GM10266 (cell line): ENCODE results near the gene TANC1.

Experiments
- DNase-seq: peaks from one replicate; pipeline ENCODE4 v3.0.0; 2012; ENCODE audit errors: extremely low spot score
- CTCF ChIP-seq: IDR thresholded peaks from 2 replicates; pipeline ENCODE4 v1.5.1; 2012; ENCODE audit warnings: mild to moderate bottlenecking, low read depth; ENCODE audit not compliant: control insufficient read depth, insufficient read depth; ENCODE audit errors: missing control alignments

TANC1 gene

GRCh38 chr2:159224061-159224813 lies 255.8 kb downstream of the TANC1 start:
- TF ChIP-seq CTCF, result no peak

GRCh38 chr2:159225025-159226016 lies 256.9 kb downstream of the TANC1 start:
- TF ChIP-seq CTCF, result no peak
- no peak for DNase-seq

More at GRCh38 chr2:159224061-159224813, 255.8 kb downstream of the TANC1 start:
- DNase-seq, result no peak

GRCh38 chr2:159226059-159226461 lies 257.6 kb downstream of the TANC1 start:
- no peak for TF ChIP-seq CTCF
- no peak for DNase-seq

- DNase-seq, result no peak
- TF ChIP-seq CTCF, result no peak
Observed at GRCh38 chr2:159226608-159227385, 258.4 kb downstream of the TANC1 start.

- DNase-seq, result no peak
- TF ChIP-seq CTCF, result no peak
Observed at GRCh38 chr2:159227467-159227866, 259.0 kb downstream of the TANC1 start.

GRCh38 chr2:159228081-159228581 lies 259.7 kb downstream of the TANC1 start:
- no peak for DNase-seq
- TF ChIP-seq CTCF, result no peak
